CD14-positive monocyte (primary cell): ENCODE data around the gene ELMO2. TPM values are rescaled to one million over a fixed set of nuclear protein-coding genes. Genes with fewer than 3 reads are reported as not detected.

ENCODE experiments used
- DNase-seq, 3 donors: peaks; one replicate each; pipeline ENCODE4 v3.0.0-alpha.2; 2011 to 2022
- H2AFZ ChIP-seq: 2 replicates; pipeline ENCODE4 v1.6.0; 2012; ENCODE audit warnings: mild to moderate bottlenecking, low read depth, low read length, inconsistent platforms; ENCODE audit not compliant: insufficient read depth, poor library complexity, severe bottlenecking
- H3K27ac ChIP-seq, 2 donors: 1 replicate in 1 of 2; 2 replicates in 1 of 2; pipeline ENCODE4 v1.5.1; 2012 to 2013; ENCODE audit warnings: low read length in 2 of 2, control low read depth in 1 of 2, inconsistent platforms in 1 of 2, low read depth in 1 of 2, mild to moderate bottlenecking in 1 of 2
- H3K27me3 ChIP-seq, 2 donors: one replicate each; pipeline versions ENCODE4 v1.6.0 to v1.6.1; 2011 to 2013; ENCODE audit warnings: low read length in 2 of 2; ENCODE audit not compliant: control insufficient read depth in 2 of 2, insufficient read depth in 2 of 2
- H3K36me3 ChIP-seq, 2 donors: replicated peaks in 1 of 2; 1 replicate in 1 of 2; 2 replicates in 1 of 2; pipeline versions ENCODE4 v1.5.1 to v1.6.1; 2012 to 2013; ENCODE audit warnings: low read length in 2 of 2, control low read depth in 1 of 2, inconsistent platforms in 1 of 2, mild to moderate bottlenecking in 1 of 2; ENCODE audit not compliant: insufficient read depth in 2 of 2, control insufficient read depth in 1 of 2
- H3K4me1 ChIP-seq, 2 donors: 1 replicate in 1 of 2; 2 replicates in 1 of 2; pipeline versions ENCODE4 v1.5.1 to v1.6.1; 2012 to 2013; ENCODE audit warnings: low read length in 2 of 2, control low read depth in 1 of 2, inconsistent platforms in 1 of 2, mild to moderate bottlenecking in 1 of 2, moderate library complexity in 1 of 2; ENCODE audit not compliant: insufficient read depth in 2 of 2, control insufficient read depth in 1 of 2
- H3K4me2 ChIP-seq: replicated peaks from 2 replicates; pipeline ENCODE3; 2012; ENCODE audit warnings: low read length, moderate library complexity, mild to moderate bottlenecking; ENCODE audit not compliant: poor library complexity, severe bottlenecking; ENCODE audit errors: extremely low read depth
- H3K4me3 ChIP-seq, 3 experiments: fragments of 200-600 bp in 1 of 3; sonication (generic) in 1 of 3; replicated peaks in 1 of 3; 1 replicate in 2 of 3; 2 replicates in 1 of 3; pipeline ENCODE4 v1.5.1; 2011 to 2013; ENCODE audit warnings: low read length in 3 of 3, mild to moderate bottlenecking in 3 of 3, control low read depth in 2 of 3, low read depth in 2 of 3, inconsistent platforms in 1 of 3, moderate library complexity in 1 of 3
- H3K79me2 ChIP-seq: 2 replicates; pipeline ENCODE4 v1.6.0; 2012; ENCODE audit warnings: mild to moderate bottlenecking, control low read depth, inconsistent platforms, low read length, moderate library complexity; ENCODE audit not compliant: insufficient read depth
- H3K9ac ChIP-seq: 2 replicates; pipeline ENCODE4 v1.6.0; 2017; ENCODE audit warnings: low read length, mild to moderate bottlenecking; ENCODE audit not compliant: insufficient read depth, poor library complexity, severe bottlenecking
- H3K9me3 ChIP-seq, 2 donors: replicated peaks in 1 of 2; 1 replicate in 1 of 2; 2 replicates in 1 of 2; pipeline versions ENCODE4 v1.5.1 to v1.6.1; 2012 to 2013; ENCODE audit warnings: low read length in 2 of 2, control low read depth in 1 of 2; ENCODE audit not compliant: control insufficient read depth in 1 of 2, insufficient read depth in 1 of 2
- H4K20me1 ChIP-seq: 2 replicates; pipeline ENCODE4 v1.6.0; 2012; ENCODE audit warnings: mild to moderate bottlenecking, low read length, control low read depth, moderate library complexity; ENCODE audit not compliant: insufficient read depth
- H3K27ac Mint-ChIP-seq, 7 donors: one replicate each; pipeline ENCODE4 v1.8.0; 2020; ENCODE audit warnings: mild to moderate bottlenecking in 7 of 7, mixed read lengths in 7 of 7, moderate library complexity in 6 of 7, inconsistent platforms in 2 of 7
- H3K27me3 Mint-ChIP-seq, 3 donors: one replicate each; pipeline ENCODE4 v1.8.0; 2021 to 2022; ENCODE audit warnings: low read depth in 3 of 3, mild to moderate bottlenecking in 3 of 3, mixed read lengths in 3 of 3, moderate library complexity in 3 of 3, inconsistent platforms in 1 of 3
- H3K36me3 Mint-ChIP-seq, 2 donors: one replicate each; pipeline ENCODE4 v1.8.0; 2020; ENCODE audit warnings: mixed read lengths in 2 of 2, inconsistent platforms in 1 of 2, mild to moderate bottlenecking in 1 of 2
- H3K4me1 Mint-ChIP-seq: one replicate; pipeline ENCODE4 v1.8.0; 2020; ENCODE audit warnings: mild to moderate bottlenecking, mixed read lengths
- H3K4me3 Mint-ChIP-seq, 2 donors: one replicate each; pipeline ENCODE4 v1.8.0; 2020; ENCODE audit warnings: mild to moderate bottlenecking in 2 of 2, mixed read lengths in 2 of 2, moderate library complexity in 1 of 2
- H3K9me3 Mint-ChIP-seq, 7 donors: one replicate each; pipeline ENCODE4 v1.8.0; 2020 to 2022; ENCODE audit warnings: mixed read lengths in 7 of 7, mild to moderate bottlenecking in 6 of 7, moderate library complexity in 6 of 7, inconsistent platforms in 2 of 7
- CTCF ChIP-seq: fragments of 200-600 bp; IDR thresholded peaks from one replicate; pipeline ENCODE4 v1.8.0; 2022; ENCODE audit warnings: antibody characterized with exemption, mild to moderate bottlenecking
- WGBS: methylation state at CpG from one replicate; pipeline ENCODE4 v1.1.5; 2013; ENCODE audit warnings: missing lambda C conversion rate; ENCODE audit not compliant: insufficient coverage; 5-methylcytosine and 5-hydroxymethylcytosine counted together
- intact Hi-C, 2 donors: fragments of 100-400 bp; cut with micrococcal nuclease; formaldehyde crosslinking; loops; one replicate each; pipeline versions ENCODE4 v1.15.0 to v1.15.1; 2023
- polyA plus RNA-seq, 3 donors: library from polyadenylated mRNA; depleted of rRNA in 1 of 3; unstranded in 2 of 3; stranded (reverse) in 1 of 3; fragments of 300-500 nt in 2 of 3; fragments of >200 nt in 1 of 3; fragmentation: Illumina TruSeq in 2 of 3; gene quantifications; 1 replicate in 2 of 3; 2 replicates in 1 of 3; pipeline ENCODE4 v1.2.3, GENCODE V29; 2012 to 2021

Gene ELMO2
- polyA plus RNA-seq, 3 donors = 35.3 to 53.1 (median 42.3) TPM

GRCh38 chr20:46361811-46362210, 44.6 kb downstream of the ELMO2 start:
- Mint-ChIP-seq H3K9me3 (peaks cover 0 to 1% (median 0%) of the 10 kb centered on the region in 7 donors), H3K27ac (peak overlapping the region; percentile 57 to 98 (median 87)), H3K27me3 (peaks cover 0 to 7% (median 0%) of the 10 kb centered on the region in 3 donors), H3K4me3 (peak overlapping the region in 1 of 2 donors; percentile 61), H3K4me1 (peaks cover 73% of the 10 kb centered on the region), H3K36me3 (peaks cover 36 to 45% of the 10 kb centered on the region in 2 donors)
- Histone ChIP-seq H4K20me1 (peaks cover 68% of the 10 kb centered on the region), H3K4me1 (peaks cover 70 to 75% of the 10 kb centered on the region in 2 donors), H3K27ac (peak overlapping the region; percentile 33 to 98), H3K4me3 (peak overlapping the region in 1 of 3 experiments; percentile 85), H3K4me2 (peak overlapping the region; percentile 79), H3K36me3 (peaks cover 13 to 26% of the 10 kb centered on the region in 2 donors), H3K27me3 (no peaks in the 10 kb centered on the region), H3K9ac (no peak overlapping the region), H3K9me3 (no peaks in the 10 kb centered on the region), H2AFZ (no peak overlapping the region), H3K79me2 (peaks cover 58% of the 10 kb centered on the region)
- no peak for DNase-seq
- intact Hi-C loops = loop anchor here in 1 of 2 donors (5.0 kb wide), 1 partner anchor 155 kb away; no protein-coding TSS in a partner anchor
- no peak for TF ChIP-seq CTCF
- 64% methylated on average over 2 of the region's 2 CpGs for WGBS

GRCh38 chr20:46361381-46361780, 45.0 kb downstream of the ELMO2 start:
- DNase-seq = no peak
- Histone ChIP-seq H4K20me1 (peaks cover 72% of the 10 kb centered on the region), H3K79me2 (peaks cover 58% of the 10 kb centered on the region), H2AFZ (no peak overlapping the region), H3K4me1 (peaks cover 71 to 75% of the 10 kb centered on the region in 2 donors), H3K36me3 (peaks cover 11 to 25% of the 10 kb centered on the region in 2 donors), H3K27ac (peak overlapping the region; percentile 33 to 98), H3K9me3 (no peaks in the 10 kb centered on the region), H3K4me2 (peak overlapping the region; percentile 79), H3K27me3 (no peaks in the 10 kb centered on the region), H3K4me3 (peak overlapping the region in 1 of 3 experiments; percentile 85), H3K9ac (no peak overlapping the region)
- TF ChIP-seq CTCF = no peak
- Mint-ChIP-seq H3K36me3 (peaks cover 32 to 41% of the 10 kb centered on the region in 2 donors), H3K4me1 (peaks cover 74% of the 10 kb centered on the region), H3K27me3 (peaks cover 0 to 7% (median 0%) of the 10 kb centered on the region in 3 donors), H3K27ac (peak overlapping the region; percentile 47 to 98 (median 84)), H3K4me3 (peak overlapping the region in 1 of 2 donors; percentile 61), H3K9me3 (peaks cover 0 to 1% (median 0%) of the 10 kb centered on the region in 7 donors)
- intact Hi-C loops = loop anchor here in 1 of 2 donors (5.0 kb wide), 1 partner anchor 154 kb away; no protein-coding TSS in a partner anchor
- 0% methylated on average over 1 of the region's 5 CpGs for WGBS
